Measurements from ENCODE around the gene HSD17B1.

Gene HSD17B1

DNA sequence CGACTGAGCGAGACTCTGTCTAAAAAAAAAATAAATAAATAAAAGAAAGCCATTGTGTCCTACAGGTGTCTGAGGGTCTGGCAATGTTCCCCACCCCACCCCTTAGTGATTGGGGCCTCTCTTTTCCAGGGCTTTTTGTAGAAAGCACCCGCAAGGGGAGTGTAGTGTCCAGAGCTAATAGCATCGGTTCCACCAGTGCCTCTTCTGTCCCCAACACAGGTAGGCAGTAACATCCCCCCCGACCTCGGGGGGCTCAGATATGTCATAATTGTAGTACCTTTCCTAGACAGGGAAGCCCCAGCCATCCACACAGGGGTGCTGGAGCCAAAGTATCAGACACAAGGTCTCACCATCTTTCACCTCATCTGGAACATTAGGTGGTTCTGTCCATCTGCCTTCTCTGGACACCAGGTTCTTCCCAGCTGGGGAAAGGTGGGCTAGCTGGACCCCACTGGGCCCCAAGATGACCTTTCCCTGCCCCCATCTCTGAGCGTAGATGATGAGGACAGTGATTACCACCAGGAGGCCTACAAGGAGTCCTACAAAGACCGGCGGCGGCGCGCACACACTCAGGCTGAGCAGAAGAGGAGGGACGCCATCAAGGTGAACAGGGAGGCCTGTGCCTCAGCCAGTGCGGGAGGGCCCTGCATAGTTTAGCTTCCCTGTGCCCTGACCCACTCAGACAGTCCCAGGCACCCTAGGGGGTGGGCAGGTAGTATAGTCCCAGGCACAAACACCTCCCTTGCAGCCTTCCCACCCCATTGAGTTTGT, 15.8 kb downstream of the HSD17B1 start:
- no peak for DNase-seq

- DNase-seq, result no peak
Observed at GRCh38 chr17:42571435-42572225, 18.9 kb downstream of the HSD17B1 start.

GRCh38 chr17:42573095-42573494, 20.4 kb downstream of the HSD17B1 start:
- no peak for DNase-seq

- no peak for DNase-seq
Observed at GRCh38 chr17:42574463-42574862, 21.7 kb downstream of the HSD17B1 start.

GRCh38 chr17:42577140-42577531, 24.4 kb downstream of the HSD17B1 start:
- DNase-seq, result no peak

- peak; percentile 88 for DNase-seq
Observed at GRCh38 chr17:42577532-42578281, 25.0 kb downstream of the HSD17B1 start, which contains the start of gene PSMC3IP. Gene PSMC3IP, minus strand, starts transcription at chr17:42577729. Its CDS starts 43 bp downstream, at chr17:42577686.

GRCh38 chr17:42578282-42578869, 25.7 kb downstream of the HSD17B1 start:
- DNase-seq, result peak; percentile 74

- DNase-seq, result no peak
Observed at GRCh38 chr17:42579794-42580551, 27.2 kb downstream of the HSD17B1 start.

DNA sequence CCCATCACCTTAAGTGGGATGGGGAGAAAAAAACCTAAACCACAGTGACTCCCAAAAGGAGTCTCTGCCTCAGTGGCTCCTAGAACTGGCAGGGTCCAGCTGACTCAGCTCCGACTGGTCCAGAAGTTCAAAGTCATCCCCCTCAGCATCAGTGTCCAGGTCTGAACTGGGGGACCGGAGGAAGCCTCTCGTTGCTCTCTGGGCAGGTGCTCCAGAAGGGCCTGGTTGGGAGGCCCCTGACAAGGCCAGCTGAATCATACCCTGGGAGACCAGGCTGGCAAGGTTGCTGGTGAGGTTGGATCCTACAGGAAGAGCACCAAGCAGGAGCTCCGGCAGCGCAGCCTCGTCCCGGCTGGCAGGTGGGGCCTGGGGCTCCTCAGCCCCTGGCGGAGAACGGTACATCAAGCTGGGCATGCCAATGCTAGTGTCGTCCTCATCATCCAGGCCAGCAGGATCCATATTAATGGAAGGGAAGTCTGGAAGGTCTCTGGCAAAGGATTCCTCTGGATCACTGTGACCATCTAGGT, 29.1 kb downstream of the HSD17B1 start:
- DNase-seq, result no peak

- DNase-seq, result no peak
Observed at GRCh38 chr17:42584880-42585279, 32.2 kb downstream of the HSD17B1 start.

GRCh38 chr17:42585353-42585752, 32.6 kb downstream of the HSD17B1 start:
- DNase-seq, result no peak

GRCh38 chr17:42586514-42587230, 33.9 kb downstream of the HSD17B1 start:
- no peak for DNase-seq

DNA sequence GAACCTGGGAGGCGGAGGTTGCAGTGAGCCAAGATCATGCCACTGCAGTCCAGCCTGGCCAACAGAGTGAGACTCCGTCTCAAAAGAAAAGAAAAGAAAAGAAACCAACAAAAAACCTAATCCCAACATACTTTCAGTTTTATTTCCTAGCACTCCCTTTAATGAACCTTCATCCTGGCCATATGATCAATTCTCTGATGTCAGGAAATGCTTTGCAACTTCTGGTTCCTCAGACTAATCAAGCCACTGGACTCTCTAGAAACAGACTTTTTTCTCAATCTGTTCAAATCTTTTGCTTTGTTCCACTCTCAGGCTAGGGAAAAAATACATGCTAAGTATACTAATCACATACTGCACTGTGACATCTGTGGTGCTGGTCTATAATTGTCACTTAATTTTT, 38.2 kb downstream of the HSD17B1 start:
- no peak for DNase-seq

GRCh38 chr17:42591411-42591810, 38.7 kb downstream of the HSD17B1 start:
- DNase-seq, result no peak

- no peak for DNase-seq
Observed at GRCh38 chr17:42596386-42596785, 43.7 kb downstream of the HSD17B1 start.

DNA sequence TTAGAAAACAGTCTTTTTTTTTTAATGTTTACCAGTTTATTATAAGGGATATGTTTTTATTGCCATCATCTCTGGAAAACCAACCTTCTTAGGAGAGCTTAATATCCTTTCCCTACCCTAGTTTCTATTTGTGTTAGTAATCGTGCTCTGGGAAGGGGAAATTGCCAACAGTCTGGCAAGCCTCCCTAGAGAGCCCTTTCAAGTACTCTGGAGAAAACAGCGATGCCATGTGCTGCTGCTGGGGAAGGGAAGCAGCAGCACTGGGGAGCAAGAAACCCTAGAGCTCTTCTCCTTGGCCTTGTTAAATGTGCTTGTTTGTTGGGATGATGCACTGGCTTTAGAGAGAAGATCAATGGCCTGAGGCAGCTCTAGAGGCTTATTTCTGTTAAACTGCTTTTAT, 46.2 kb downstream of the HSD17B1 start:
- DNase-seq, result no peak

- DNase-seq, result no peak
Observed at GRCh38 chr17:42603318-42603717, 50.6 kb downstream of the HSD17B1 start.

Data from NCI-H1105 treated with DMSO at 0.1 percent for 48 hours (cell line).